Activated CD4-positive, CD25-positive, alpha-beta regulatory T cell treated with anti-CD3 and anti-CD28 coated beads, Interleukin-2, amount 50 U/mL, for 72 hours (primary cell): ENCODE results near the gene ARF1.
A peak's percentile ranks its signal among the peaks of the same experiment; 100 is the strongest.

ENCODE experiments used
- DNase-seq: peaks from one replicate; pipeline ENCODE4 v3.0.0; 2021

ARF1 gene

DNA sequence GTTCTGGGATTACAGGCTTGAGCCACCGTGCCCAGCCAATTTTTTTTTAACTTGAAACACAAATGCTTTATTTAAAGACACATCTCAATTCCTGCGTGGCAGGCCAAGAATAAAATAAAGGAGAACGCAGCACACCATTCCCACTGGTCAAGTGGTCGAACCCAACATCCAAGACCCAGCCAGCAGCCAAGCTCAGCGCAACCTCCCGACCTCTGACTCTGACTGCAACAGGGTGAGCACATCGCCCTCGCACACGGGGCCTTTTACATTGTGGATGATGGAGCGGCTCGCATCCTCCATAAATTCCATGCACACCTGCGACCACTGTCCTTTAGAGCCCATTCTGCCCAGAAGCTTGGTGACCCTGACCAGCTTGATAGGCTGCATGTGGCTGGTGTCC, 52.1 kb downstream of the ARF1 start:
- DNase-seq, result no peak

DNA sequence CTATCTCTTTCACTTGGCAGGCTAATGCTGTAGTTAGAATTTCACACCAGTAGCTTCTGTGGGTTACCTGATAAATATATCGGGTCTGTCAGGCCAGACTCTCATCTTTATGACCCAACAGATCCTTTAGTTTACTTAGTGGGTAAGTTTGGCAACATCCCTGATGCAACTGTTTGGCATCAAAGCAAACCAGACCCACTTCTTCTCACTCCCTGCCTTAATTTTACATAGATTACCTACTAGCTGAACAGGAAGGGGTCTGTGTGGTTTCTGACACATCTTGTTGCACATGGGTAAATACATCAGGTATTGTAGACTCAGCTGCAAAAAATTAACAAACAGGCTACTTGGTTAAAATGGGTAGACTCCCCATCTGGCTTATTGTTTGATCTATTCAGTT, 54.4 kb downstream of the ARF1 start:
- no peak for DNase-seq

DNA sequence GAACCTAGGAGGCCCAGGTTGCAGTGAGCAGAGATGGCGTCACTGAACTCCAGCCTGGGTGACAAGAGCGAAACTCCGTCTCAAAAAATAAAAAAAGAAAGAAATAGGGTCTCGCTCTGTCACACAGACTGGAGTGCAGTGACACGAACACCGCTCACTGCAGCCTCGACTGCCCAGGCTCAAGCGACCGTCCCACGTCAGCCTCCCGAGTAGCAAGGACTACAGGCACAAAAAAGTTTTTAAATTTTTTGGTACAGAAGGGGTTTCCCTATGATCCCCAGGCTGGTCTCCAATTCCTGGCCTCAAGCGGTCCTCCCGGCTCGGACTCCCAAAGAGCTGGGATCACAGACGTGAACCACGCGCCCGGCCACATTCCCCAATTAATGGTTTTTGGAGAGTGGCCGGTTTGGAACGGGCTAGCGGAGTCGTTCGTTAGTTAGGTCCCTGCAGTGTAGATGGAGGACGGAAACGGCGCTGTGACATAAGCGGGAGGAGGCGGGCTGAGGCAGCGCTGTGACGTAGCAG, 57.0 kb downstream of the ARF1 start:
- no peak for DNase-seq

DNA sequence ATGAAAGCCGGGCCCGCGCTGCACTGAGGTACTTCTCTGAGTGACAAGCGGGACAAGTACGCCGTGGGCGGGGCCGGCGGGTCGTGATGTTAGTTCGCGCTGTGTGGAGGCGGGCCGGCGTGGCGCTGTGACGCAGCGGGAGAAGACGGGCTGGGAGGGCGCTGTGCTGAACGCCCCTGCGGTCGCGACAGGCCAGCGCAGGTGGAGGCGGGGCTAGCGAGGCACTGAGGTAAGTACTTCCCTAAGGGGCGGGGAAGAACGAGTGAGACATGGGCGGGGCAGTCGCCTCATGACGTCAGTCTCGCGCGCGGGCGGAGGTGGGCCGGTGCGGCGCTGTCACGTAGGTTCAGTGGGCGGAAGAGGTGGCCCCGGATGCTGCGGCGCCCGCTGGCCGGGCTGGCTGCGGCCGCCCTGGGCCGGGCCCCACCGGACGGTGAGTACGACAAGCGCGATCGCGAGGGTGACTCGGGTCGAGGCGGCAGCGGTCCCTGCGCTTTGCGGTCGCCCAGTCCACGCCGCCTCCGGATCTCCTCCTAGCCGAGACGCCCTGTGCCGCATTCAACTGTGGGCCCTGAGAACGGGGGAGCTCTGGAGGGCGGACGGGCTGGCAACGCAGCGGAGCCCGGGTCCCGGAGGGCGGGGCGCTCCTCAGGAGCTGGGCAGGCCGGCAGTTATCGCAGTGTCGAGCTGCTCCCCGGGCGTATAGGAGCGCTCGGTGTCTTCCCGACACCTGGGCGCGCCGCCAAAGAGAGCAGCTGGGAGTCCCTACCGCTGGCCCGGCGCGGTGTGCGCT, 57.6 kb downstream of the ARF1 start, which contains the start of gene GUK1:
TSS of gene GUK1 (plus strand) at position 349 of the 793 bp plus-strand sequence. CDS start at position 373, 24 bp downstream.
- DNase-seq, result peak; percentile 99

DNA sequence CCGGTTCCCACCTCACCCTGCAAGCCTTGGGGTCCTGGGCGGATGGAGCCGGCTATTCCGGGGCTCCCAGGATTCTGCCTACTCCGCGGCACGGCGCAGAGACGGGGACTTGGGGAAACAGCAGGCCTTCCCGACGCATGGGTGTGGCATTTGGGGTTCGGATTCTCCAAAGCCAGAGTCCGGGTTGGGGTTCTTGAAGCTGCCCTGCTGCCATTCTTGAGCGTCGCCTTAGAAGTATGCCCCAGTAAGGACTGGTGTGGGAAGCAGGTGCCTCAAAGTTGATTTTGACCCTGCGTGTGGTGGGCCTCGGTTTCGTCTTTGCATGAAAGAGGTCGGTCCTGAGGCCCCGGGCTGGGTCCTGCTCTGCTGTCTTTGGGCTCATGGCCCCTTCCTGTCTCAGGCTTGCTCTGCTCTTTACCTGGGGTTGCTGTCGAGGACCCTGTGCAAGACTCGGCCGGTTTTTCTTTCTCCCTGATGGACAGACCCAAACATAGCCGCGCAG, 58.3 kb downstream of the ARF1 start:
- no peak for DNase-seq

DNA sequence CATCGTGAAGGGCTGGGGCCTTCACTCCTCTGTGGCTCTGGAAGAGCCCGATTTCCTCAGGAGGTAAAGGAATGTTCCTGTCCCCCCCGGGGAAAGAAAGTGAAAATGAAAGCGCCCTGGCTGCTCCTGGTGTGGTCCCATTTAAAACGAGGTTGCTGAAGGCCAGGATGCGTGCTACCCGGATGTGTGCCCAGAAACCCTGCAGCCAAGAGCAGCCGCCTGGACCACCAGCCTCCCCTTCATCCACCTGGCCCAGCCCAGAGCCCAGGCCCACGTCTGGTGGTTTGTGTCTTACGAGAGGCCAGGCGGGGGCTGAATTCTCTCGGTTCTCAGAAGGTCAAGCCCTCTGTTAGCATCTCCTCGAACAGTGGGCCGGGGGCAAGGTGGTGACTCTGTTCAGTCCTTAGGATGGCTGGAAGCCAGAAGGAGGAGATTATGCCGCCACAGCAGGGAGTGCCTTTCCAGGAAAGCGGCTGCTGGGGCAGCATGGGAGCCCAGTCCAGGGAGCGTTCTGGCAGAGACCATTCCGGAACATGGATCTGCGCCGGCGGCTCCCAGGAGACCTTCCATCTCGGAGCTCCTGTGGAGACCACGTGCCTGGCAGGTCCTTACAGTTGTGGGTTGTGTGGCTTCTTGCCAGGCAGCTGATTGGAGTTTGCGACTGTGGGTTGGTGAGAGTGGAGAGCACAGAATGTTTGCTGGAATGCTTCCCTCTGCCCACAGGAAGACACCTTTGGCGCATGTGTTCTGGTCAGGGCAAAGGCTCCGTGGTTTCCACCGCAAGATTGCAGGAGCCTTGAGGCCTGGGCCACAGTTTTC, 58.9 kb downstream of the ARF1 start:
- peak; percentile 28 for DNase-seq

DNA sequence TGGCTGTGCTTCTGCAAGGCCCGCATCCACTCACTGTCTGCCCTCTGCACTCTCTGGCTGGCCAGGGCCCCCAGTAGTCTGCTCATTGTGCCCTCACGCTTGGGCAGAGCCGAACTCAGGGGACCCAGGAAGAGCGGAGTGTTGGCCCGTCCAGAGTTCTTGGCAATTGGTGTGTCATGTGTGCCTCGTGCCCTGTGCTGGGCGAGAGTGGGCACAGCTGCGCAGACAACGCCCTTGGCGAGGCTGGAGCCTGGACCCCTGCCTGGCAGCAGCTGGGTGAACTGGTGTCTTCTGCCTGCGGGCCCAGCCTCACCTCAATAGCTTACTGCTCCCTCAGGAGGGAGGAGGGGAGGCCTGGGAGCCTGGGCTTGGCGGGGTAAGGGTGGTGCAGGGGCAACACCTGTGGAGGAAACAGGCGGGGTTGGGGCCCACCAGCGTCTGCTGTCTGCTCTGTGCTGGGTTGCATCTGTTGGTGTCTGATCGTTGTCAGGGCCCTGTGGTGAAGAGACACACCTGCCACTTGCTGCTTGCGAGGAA, 59.7 kb downstream of the ARF1 start:
- DNase-seq, result no peak

DNA sequence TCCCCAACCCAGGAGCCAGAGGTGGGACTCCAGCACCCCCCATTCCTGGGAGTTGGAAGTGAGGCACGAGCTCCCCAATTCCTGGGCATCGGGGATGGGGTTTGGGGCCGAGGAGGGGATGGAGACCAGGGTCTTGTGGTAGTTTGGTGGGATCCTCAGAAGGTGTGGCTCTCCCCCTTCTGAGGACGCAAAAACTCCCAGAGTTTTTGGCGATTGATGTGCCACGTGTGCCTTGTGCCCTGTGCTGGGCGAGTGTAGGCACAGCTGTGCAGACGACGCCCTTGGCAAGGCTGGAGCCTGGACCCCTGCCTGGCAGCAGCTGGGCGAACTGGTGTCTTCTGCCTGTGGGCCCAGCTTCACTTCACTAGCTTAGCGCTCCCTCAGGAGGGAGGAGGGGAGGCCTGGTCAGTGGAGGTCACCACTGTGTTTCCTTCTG, 60.2 kb downstream of the ARF1 start:
- no peak for DNase-seq

DNA sequence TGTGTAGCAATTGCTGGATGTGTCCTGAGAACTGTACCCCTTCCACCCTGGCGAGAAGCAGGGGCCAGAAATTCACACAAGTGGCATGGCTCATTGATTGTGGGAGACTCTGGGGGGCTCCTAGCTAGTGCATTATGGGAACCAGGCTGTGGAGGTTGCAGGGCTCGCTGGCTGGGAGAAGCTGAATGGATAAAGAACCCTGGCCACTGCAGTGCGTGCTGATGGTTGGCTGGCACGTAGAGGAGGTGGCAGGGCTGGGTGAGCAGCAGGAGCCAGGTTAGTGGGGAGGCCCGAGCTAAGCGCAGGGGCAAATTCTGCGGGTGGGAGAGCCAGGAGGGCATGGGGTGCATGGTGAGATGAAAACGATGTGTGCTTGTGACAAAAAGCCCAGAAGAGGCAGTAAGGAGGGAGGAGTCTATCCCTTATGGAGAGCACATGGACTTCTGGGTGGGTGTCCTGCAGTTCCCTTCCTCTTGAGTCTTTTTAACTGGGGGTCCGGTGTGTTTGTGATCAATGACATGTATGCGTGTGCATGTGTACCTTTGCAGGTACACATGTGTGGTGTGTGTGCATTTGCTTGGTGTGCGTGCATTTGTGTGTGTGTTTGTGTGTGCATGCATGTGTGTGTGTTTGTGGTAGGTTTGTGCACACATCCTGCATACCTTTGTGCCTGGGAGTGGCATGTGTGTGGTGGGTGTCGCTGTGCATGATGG, 61.1 kb downstream of the ARF1 start:
- no peak for DNase-seq

DNA sequence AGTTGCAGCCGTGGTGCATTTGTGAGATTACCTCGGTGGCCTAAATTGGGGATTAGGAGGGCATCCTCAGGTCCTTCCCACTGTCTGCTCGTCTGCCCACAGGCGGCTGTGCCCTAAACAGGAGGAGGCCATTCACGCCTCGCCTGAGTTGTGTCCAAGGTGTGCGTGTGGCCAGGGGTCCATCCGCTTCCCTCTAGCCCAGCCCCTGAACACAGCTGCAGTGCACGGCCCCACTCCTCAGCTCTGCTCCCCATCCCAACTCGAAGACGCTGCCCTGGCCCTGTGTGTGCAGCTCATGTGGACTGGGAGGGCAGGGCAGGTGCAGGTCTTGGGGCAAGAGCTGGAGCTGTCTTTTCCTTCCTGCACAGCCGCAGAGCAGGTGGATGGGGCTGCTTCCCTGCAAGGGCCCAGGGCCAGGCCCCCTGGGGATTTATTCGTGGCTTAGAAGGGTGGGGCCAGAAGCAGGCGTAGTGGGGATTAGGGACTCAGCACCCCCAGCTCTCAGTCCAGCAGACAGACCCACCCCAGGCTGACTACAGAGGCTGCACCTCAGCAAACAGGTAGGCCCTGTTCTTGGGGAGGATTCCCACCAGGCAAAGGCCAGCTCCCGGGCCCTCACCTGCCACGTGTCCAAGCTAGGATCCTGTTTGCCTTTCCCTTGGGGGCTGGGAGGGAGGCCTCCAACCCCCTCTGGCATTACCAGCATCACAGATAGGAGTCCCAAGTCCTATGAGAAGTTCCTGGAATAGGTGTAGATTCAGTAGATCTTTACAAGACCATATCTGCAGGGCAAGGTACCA, 61.9 kb downstream of the ARF1 start:
- DNase-seq, result no peak

DNA sequence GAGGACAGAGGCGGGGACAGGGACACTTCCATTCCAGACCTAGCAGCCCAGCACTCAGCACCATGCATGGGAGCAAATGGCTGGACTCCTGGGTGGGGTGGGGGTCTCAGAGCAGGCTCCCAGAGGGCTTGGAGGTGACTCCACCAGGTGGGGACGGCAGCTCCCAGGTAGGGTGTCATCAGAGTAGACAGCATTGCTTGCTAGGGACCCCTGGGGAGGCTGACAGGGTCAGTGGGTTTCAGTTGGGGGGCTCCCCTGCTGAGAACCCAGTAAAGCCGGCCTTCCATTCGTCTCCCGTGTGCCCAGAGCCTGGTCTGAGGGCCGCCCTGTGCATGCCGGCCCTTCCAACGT, 62.5 kb downstream of the ARF1 start:
- DNase-seq, result no peak

DNA sequence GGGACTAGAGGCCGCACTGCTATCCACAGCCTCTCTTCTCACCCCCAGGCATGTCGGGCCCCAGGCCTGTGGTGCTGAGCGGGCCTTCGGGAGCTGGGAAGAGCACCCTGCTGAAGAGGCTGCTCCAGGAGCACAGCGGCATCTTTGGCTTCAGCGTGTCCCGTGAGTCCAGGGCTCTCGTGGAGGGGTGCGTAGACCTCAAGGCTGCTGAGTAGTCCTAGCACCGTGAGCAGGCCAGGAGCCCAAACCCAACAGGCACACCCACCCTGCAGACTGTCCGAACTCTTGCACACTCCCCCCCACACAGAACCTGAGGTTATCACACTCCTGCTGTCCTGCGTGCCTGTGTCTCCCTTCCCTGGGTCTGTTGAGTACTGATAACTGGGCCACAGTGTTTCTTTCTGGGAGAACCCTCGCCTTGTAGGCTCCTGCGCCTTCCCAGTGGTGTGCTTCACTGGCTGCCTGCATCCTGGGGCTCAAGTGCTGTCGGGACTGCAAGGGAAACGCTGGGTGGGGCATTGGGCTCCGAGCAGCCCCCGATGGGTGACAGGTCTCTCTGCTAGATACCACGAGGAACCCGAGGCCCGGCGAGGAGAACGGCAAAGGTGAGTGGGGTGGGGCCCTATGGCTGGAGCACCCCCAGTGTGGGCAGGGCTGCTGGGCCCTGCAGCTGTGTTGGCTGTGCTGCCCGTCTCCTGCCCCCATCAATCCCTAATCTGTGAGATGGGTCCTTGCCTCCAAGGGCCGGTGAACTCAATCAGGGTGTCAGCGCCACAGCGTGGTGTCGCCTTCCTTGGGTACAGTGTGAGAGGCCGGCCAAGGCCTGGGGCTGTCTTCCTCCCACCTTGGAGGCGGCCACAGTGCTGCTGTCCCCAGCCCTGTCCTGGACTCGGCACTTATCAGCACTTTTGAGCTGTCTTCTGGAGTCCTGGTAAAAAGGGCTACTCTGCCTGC, 63.2 kb downstream of the ARF1 start:
- DNase-seq, result no peak

DNA sequence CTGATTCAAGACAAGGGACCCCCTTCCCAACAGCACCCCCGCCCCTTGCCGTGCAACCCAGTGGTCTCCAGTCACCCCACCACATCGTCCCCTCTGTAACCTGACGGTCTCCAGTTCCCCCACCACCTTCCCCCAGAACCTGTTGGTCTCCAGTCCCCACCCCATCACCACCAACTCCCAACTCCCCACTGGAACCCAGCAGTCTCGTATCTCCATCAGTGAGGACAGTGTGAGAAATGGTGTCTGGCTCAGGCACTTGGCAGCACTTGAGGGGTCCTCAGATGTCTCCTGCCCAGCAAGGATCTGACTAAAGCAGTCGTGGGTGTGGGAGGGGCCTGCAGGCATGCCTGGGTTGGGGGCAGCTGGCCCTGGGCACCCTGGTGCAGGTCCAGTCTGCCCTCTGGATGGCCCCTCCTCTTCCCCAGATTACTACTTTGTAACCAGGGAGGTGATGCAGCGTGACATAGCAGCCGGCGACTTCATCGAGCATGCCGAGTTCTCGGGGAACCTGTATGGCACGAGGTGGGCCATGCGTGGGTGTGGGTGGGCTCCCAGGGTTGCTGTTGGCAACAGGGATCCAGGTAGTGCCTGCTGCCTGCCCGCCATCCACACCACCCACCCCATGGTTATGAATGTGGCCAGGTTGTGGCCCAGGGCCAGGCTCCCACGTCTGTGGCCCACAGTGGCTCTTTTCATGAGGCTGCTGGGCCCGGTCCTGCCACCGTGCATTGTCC, 64.1 kb downstream of the ARF1 start:
- DNase-seq, result no peak

DNA sequence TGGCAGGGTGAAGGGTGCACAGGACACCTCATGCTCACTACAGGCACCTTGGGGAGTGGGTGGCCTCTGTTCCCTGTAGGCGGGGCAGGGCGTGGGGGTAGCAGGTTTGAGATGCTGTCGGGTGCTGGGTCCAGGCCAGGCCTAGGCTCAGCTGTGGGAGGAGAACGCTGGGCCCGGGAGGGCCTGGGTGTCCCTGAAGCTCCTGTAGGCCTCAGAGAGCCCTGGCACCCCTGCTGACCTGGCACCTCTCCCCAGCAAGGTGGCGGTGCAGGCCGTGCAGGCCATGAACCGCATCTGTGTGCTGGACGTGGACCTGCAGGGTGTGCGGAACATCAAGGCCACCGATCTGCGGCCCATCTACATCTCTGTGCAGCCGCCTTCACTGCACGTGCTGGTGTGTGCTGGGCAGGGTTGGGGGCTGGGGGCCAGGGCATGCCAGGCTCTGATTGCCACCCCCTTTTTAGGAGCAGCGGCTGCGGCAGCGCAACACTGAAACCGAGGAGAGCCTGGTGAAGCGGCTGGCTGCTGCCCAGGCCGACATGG, 64.7 kb downstream of the ARF1 start:
- no peak for DNase-seq

DNA sequence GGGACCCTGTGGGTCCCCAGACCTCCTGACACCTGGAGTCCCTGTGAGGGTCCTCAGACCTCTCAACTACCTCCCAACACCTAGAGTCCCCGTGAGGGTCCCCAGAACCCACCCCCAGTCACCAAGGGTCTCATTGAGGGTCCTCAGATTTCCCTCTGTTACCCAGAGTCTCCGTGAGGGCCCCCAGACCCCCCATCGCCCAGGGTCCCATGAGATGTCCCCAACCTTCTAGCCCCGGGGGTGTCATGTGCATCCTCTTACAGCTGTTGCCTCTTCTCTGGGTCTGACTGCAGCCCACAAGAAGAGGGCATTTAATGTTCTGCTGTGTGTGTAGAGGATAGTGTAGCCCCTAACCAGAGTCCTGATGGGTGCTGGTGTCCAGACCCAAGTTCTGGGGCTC, 65.3 kb downstream of the ARF1 start:
- DNase-seq, result no peak

DNA sequence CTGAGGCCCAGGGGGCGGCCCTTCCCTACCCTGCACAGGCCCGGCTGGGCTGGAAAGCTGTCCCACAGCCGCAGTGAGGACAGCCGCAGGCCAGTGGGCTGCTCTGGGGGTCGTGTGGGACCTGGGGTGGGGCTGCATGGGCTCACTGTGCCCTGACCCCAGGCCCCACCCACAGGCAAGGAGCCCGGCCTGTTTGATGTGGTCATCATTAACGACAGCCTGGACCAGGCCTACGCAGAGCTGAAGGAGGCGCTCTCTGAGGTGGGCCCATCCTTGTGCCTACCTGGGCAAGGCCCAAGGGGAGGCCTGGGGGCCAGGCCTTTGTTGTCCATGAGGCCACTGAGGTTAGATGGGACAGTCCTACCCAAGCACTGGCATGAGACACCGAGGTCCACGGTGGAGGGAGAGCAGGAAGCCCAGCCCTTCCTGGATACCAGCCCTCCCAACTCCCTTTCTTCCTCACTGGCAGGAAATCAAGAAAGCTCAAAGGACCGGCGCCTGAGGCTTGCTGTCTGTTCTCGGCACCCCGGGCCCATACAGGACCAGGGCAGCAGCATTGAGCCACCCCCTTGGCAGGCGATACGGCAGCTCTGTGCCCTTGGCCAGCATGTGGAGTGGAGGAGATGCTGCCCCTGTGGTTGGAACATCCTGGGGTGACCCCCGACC, 65.8 kb downstream of the ARF1 start:
- DNase-seq, result no peak
